ENCODE data around the gene ICE1.
"Not testable (repeated sequence)": the region's sequence is repeated elsewhere in the genome, so short reads cannot be mapped to it uniquely, and the experiment has no call there.

The ICE1 gene

DNA sequence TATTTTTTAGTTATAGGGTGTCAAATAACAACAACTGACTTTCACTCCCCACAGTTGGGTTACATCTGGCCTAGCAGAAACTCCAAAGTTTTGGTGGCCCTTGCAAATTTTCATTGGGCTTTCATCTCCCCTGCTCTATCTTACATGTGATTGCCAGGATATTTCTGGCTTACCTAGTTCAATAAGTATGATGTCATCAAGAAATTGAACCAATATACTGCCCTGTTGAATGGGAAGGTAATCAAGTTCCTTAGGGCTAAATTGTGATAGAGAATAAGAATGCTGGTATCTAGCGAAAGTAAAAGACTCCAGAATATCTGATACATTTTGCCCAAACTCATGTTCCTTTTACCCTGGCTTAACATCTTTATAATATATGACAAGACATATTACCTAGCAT lies 17.0 kb upstream of the ICE1 start:
- no peak for DNase-seq

DNA sequence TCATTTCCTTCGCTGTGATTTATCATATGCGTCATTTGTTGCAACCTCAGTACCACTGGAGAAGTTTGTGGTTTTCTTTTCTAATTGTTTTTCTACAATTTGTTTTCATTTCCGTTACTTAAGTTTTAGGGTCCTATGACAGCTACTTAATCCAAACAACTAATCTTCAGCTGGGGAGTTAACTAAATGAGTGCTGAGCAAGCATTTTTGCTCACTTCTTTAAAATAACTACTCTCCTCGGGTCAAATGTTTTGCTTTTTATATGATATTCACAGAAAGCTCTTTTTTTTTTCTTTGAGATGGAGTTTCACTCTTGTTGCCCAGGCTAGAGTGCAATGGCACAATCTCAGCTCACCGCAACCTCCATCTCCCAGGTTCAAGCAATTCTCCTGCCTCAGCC lies 14.6 kb upstream of the ICE1 start:
- DNase-seq, result no peak

DNA sequence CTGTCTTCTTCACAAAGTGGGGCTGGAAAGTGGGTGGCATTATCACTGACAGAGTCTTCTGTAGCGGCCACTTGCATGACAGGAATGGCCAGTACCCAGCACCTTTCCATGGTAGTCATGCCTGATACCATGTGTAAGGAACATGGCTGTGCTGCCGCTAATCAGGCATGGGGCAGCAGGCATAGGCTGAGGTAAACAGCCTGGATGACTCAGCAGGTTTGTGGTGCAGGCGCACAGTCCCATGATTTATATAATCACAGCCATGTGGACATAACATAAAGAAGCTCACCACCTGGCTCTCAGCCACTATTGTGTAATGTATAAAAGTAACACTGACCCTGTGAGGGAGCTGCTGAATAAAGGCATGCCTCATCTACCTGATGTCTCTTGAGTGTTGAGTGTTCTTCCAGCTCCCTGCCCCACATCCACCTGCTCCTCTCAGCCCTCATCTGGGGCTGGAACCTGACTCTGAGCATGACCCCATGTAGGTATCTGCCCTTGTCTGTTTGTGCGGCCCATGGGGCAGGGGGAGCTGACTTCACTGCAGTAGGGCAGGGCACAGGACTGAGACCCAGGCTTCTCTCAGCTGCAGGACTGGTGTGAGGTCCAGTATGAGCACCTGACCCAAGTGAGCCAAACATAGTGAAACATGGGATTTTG lies 13.2 kb upstream of the ICE1 start:
- DNase-seq, result no peak

DNA sequence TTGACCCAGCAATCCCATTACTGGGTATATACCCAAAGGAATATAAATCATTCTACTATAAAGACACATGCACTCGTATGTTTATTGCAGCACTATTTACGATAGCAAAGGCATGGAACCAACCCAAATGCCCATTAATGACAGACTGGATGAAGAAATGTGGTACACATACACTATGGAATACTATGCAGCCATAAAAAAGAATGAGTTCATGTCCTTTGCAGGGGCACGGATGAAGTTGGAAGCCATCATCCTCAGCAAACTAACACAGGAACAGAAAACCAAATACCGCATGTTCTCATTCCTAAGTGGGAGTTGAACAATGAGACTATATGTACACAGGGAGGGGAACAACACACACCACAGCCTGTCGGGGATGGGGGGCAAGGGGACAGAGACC lies 8.6 kb upstream of the ICE1 start:
- not testable (repeated sequence) for DNase-seq

DNA sequence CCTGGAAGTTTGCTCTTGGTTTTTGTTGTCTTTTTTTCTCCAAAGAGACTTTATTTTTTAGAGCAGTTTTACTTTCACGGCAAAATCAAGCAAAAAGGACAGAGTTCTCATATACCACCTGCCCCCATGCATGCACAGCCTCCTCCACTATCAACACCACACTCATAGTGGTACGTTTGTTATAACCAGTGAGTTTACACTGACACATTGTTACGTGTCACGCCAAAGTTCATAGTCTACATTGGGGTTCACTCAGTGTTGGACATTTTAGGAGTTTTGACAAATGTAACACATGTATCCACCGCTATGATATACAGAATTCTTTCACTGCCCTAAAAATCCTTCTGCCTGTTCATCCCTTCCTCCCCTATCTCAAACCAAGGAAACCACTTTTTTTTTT lies 7.5 kb upstream of the ICE1 start:
- no peak for DNase-seq

DNA sequence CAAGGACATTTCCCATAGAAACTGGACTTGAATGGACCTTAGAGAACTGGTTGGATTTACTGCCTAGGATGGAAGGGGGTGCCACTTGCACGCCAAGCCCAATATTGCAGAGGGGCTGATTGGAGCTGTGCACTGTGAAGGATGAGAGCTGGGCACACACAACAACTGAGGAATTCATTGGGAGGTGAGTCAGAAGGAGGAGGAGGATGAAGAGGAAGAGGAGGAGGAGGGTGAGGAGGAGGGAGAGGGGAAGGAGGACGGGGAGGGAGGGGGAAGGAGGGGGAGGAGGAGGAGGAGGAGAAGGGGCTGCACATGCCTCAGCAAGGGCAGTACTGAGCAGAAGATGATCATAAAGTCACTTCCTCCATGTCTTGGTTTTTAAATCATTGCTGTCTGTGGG lies 5.7 kb upstream of the ICE1 start:
- DNase-seq, result no peak

DNA sequence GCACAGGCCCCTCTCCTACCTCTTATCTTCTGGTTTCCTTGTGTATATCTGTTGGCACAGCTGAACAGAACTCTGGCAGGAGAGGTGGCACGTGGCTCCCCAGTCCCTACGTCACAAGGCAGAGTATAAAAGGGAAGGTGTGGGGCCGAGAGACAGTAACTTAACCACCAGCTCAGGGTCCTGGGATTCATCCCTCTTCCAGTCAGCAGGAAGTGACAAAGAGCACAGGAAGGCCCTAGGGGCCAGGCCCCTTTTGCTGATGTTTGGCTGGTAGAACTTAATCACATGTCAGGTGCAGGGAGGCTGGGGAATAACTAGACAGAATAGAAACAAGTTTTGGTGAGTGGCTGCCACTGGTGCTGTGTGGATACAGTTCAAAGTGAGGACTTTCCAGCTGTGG lies 4.5 kb upstream of the ICE1 start:
- no peak for DNase-seq

DNA sequence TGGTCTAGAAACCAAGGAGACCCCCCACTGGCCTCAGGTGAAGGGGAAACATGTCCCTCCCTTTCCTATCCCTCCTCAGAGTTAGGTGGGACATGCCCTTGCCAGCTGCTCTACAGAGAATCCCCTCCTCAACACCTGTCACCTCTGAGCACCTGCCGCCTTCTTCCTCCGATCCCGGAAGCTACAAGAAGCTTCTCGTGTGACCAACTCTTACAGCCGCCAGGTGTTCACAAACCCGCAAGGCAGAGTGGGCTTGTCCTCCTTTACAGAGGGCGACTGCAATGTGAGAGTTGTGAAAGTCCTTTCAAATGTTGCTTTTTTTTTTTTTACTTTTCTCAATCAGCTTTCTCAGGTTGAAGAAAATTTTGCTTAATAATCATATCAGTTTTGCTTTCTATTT lies 3.7 kb upstream of the ICE1 start:
- no peak for DNase-seq

DNA sequence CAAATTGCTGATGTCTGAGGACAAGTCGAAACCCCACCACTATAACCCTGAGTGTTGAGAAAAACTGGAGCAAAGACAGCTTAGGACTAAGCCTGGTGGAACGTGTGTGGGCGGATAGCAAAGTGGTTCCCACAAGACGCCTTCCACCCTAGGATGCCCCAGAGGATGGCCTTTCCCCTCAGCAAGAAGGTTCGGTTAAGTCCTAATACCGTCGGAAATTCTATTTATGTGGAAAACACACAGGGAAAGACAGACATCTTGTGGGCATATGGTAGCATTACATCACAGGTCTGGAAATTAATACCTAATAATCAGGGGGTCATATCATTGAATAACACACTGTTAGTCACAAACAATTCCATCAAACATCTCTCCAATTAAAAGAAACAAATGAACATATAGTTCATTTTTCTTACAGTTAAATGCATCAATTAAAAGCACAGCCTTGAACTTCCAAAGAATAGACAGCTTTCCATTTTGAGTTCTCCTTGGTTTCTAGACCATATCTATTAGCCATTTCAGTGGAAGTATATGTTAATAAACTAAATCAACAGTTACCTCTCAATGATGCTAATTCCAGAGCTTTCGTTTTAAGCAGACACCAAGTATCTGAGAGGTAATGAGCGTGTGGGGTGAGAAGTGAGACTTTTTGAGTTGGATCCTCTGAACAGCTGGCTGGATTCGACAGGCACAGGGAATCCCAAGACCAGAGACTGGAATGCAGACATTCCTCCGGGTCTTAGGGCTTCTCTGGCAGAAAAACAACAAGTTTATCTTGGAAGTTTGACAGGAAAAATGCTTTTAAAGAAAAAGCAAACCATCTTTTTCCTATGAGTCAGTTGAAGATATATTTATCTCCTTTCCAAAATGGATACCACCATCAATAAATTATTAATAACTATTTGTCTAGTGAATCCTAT lies 2.9 kb upstream of the ICE1 start:
- DNase-seq, result no peak

DNA sequence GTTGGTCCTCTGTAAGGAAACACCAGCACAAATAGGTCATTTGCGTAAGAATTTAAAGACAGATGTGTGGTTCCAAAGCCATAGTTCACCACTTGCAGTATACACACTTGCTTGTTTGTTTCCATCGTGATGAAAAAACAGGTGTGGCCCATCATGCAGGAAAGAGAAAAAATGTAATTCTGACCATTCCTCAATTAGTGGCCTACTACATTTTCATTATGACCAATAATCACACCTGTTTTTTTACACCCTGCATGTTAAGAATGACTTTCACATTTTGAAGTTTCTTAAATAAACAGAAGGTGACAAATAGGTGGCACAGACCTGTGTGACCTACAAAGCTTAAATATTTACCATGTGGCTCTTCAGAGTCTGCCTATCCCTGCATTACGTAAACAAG lies 2.2 kb upstream of the ICE1 start:
- DNase-seq, result no peak

DNA sequence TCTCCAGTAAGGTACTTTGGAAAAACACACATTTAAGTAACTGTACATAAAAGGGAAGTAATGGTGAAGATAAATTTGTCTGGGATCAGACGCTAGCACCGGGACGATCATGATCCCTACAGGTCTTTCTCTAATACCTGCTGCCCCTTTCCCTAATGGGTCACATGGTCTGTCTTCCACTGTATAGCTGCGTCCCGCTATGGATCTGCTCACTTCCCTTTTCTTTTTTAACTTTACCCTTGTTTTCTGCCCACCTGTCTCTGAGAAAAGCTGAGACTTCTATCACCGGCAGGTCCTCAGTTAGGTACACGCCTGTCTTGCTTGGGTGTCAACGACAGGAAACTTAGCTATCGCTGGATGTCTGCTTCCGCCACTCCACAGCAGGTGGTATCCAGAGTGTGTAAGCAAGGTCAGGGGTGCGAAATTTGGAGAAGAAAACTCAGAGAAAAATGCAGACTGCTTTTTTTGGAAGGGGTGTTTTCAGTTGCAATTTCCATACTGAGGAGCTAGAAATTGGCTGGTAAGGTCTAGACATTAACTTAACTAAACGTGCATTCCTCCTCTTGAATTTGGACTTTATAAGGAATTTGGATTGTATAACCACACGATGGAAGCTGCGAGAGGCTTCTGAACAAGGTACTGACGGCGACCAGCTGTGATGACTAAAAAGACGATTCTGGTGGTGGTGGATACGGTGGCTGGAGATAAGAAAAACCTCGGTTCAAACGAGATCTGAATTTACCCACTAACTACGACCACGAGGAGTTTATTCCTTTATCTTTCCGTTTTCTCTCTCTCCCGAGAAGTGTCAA lies 1.1 kb upstream of the ICE1 start:
- peak; percentile 40 for DNase-seq

DNA sequence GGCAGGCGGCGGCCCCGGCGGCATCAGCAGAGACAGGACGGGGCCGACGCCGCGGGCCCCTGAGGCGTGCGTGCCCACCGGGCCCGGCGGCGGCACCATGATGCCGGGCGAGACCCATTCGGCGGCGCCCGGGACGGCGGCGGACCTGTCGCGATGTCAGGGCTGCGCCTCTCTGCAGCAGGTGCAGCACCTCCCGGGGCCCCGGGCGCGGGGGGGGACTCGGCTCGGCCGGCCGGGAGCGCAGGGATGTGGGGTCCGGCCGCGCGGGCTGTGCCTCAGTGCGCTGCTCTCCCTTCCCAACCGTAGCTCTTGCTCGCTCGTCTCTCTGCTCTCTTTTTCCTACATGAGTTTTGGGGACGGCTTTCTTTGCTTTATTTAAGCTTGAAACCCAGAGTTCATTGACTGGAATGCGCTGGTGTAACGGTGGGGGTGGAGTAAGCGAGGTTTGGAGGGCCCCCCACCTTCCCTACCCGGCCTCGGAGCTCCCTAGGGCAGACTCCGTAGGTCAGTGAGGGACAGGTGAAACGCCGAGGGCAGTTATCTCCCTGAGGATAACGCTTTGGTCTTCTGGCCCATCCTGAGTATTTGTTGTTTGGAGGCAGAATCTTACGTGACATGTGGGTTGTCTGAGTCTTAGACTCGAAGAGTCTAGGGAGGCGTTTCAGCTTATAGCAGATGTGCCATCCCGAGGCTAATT lies 490 bp downstream of the ICE1 start:
- DNase-seq, result no peak

DNA sequence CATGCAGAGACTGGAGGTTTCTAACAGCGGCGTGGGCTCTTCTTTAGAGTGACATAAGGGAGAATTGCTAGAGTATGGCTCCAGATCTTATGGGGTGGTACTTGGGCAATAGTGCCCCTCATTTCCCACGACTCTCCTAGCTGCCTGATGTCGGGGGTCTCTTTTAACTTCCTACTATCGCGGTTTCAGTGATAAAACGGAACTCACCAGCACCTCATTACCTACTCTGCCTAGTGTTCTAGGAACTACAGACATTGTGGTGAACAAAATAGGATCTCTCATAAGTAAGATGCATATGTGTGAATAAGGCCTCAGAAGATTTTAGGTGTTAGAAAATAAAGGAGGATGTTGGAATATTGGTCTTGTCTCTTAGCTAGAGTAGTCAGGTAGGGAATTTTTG lies 1.1 kb downstream of the ICE1 start:
- no peak for DNase-seq

DNA sequence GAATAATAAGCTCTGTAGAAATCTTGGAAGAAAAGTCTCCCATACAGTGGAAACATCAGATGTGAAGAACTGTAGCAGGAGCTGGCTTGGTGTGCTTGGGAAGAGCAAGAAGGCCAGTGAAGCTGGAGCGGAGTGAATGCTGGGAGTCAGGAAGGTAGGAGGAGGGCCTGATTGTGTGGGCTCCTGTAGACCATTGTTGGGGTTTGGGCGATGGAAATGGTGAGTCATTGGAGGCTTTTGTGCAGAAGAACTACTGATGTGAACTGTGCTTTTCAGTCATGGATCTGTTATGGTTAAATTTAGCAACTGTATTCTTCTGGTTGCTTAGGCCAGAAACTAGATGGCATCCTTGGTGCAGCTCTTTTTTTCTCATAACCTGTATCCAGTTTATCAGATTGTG lies 2.3 kb downstream of the ICE1 start:
- DNase-seq, result no peak

DNA sequence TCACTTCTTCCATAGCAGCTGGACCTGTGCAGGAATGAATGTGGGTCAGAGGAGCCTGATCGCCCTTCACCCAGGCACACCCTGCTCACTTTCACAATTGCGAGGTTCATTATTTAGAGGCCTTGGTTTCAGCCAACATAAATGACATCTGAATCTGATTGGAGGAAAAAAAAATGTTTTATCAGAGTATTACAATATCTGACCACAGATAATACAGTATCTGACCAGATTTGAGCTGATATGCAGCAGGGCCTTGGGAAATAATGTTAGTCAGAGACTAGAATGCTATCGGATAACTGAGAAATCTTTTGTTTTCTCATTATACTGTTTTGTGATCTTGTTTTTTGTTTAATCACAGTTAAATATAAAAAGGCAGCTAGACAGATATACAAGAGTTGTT lies 7.7 kb downstream of the ICE1 start:
- DNase-seq, result no peak

DNA sequence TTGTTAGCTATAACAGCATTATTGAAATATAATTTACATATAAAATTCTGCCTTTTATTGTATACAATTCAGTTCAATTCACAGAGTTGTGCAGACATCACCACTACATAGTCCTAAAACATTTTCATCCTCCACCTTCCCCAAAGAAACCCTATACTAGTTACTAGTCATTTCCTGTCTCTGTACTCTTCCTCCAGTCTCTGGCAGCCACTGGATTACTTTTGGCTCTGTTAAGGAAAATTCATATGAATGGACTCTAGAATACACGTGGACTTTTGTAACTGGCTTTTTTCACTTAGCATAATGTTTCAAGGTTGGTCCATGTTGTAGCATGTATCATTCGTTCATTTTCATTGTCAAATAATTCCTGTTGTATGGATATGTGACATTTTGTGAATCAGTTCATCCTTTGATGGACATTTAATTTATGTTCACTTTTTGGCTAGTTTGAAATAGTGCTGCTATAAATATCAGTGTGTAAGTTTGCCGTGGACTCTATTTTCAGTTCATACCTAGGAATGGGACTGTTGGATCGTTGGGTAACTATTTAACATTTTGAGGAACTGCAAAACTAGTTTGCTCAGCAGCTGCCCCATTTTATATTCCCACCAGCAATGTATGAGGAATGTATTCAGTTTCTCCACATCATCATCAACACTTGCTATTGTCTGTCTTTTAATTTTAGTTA lies 9.7 kb downstream of the ICE1 start:
- no peak for DNase-seq

DNA sequence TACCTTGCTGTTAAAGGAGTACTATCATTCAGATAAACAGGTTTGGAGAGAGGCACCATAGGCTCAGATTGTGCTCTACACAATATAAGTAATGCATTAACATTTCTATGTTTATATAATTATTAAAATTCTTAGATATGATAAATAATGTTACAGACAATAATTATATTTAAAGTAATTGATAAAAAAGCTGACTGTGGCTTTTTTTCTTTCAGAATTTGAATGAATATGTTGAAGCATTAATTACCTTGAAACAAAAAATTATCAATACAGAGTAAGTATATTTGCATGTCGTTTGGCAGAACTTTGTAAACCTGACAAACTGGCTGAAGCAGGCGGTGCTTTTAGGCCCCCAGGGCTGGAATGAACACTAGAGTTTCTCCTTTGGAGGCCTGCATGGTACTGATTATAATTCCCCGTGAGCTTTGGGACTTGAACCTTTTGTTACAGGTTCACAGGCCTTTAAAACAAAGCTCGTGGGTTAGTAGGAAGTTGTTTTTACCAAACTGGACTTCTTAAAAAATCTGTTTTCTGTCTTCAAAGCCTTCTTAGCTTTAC lies 13.8 kb downstream of the ICE1 start:
- no peak for DNase-seq

DNA sequence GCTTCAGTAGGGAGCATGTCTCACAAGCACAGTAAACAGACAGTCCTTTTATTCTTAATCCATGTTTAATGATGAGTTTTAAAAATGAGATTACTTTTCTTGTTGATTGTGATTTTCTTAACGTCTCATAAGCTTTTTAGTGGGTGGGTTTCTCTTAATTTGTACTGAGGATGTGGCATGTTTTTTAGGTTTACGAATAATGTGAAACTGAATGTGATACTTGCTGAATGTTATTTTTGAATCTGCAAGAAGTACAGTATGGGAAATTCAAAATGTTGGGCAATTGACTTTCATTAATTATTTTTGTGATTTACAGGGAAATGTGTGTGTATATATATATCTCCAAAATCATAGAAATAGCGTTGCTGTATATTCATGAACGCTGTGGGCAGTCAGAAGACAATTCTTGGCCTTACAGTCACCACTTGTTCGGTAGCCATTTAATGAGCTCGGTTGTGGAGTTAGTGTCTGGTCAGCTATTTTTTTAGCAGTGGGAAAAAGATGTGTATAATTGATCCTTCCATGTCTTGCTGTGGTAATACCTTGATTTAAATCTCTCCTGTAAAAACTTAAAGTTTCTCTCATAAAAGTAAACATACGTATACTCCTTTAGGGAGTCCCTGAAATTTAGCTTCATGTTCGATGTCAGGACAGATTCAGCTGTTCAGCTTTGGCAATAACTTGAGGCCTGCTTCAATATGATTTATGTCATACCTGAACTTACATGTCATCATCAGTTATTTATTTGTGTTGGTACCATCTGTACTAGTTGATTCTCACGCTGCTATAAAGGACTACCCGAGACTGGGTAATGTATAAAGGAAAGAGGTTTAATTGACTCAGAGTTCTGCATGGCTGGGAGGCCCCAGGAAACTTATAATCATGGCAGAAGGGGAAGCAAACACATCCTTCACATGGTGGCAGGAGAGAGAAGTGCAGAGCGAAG lies 15.0 kb downstream of the ICE1 start:
- no peak for DNase-seq

DNA sequence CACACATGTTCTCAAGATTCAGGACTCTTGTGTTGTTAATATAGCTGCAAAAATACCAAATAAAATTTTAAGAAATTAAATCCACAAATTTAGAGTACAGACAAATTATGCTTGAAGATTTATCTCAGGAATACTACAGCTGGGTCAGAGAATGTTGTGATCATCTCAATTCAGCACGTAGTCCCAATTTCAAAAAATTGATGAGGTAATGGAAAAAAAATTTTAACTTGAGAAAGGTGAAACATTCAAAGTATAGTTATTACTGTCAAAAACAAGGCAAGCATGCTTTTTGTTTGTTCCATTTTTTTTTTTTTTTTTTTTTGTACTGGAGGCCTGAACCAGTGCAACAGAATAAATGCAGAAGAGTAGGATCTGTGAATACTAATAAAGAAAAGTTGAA lies 29.4 kb downstream of the ICE1 start:
- DNase-seq, result no peak

DNA sequence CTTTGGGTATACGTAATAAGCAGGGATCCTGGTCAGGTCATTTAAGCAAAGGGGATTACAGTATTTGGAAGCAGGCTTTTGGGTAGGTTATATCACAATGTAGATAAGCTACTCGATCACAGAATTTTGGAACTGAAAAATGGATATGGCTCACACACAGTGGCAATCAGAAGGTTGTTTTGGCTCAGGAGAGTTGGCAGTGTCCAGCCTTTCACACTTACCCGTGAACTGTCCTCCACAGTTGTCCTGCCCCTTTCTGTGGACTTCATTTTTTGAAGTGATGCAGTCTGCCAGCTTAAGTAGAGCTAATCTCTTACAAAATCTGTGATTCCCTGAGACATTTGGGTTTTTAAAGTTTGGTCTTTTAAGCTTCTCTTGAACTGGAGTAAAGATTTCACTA lies 30.7 kb downstream of the ICE1 start:
- DNase-seq, result no peak

DNA sequence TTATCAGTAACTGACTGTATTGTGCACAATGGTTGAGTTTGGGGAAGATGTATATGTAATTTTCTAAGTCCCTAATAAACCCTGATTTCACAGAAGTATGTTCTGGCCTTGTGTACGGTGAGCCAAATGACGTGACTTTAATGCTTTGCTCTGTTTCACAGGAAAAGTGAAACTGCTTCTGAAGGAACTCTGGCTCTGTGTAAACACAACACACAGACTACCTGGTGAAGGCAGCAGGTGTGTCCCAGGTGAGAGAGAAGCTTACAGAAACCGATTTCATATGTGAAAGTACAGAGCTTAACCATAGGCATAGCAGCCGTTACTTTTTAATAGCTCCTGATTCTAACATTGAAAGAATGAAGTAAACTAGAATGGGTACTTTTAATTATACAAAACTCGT lies 31.9 kb downstream of the ICE1 start:
- no peak for DNase-seq
